Natural killer cell (primary cell): ENCODE results near the gene TBCB. TPM values are rescaled to one million over a fixed set of nuclear protein-coding genes. Genes with fewer than 3 reads are reported as not detected.

ENCODE experiments used
- ATAC-seq, 3 donors: fragments of 150-1000 bp in 2 of 3; fragments of 200-7000 bp in 1 of 3; cut with Tn5 transposase; 1 replicate in 1 of 3; 2 replicates in 2 of 3; pipeline ENCODE4 v1.10.0; 2021; ENCODE audit warnings: mild to moderate bottlenecking in 2 of 3, moderate library complexity in 2 of 3
- DNase-seq, 2 donors: peaks; one replicate each; pipeline versions ENCODE4 v3.0.0 to v3.0.0-alpha.2; 2013 to 2021; ENCODE audit warnings: mixed read lengths in 1 of 2
- H3K27ac ChIP-seq: one replicate; pipeline ENCODE4 v1.5.1; 2013; ENCODE audit warnings: mild to moderate bottlenecking, low read length
- H3K27me3 ChIP-seq: one replicate; pipeline ENCODE4 v1.6.1; 2013; ENCODE audit warnings: low read length; ENCODE audit not compliant: control insufficient read depth, insufficient read depth
- H3K36me3 ChIP-seq: one replicate; pipeline ENCODE4 v1.6.1; 2013; ENCODE audit warnings: low read length; ENCODE audit not compliant: control insufficient read depth, insufficient read depth
- H3K4me1 ChIP-seq: one replicate; pipeline ENCODE4 v1.6.1; 2013; ENCODE audit warnings: low read length; ENCODE audit not compliant: control insufficient read depth, insufficient read depth
- H3K4me3 ChIP-seq: one replicate; pipeline ENCODE4 v1.5.1; 2013; ENCODE audit warnings: low read length
- H3K9me3 ChIP-seq: one replicate; pipeline ENCODE4 v1.6.1; 2013; ENCODE audit warnings: low read length; ENCODE audit not compliant: control insufficient read depth, insufficient read depth
- H3K27ac Mint-ChIP-seq, 2 donors: one replicate each; pipeline ENCODE4 v1.8.0; 2022; ENCODE audit warnings: mild to moderate bottlenecking in 2 of 2, mixed read lengths in 2 of 2, moderate library complexity in 1 of 2
- H3K27me3 Mint-ChIP-seq, 2 donors: one replicate each; pipeline ENCODE4 v1.8.0; 2022; ENCODE audit warnings: low read depth in 2 of 2, mixed read lengths in 2 of 2
- H3K36me3 Mint-ChIP-seq: one replicate; pipeline ENCODE4 v1.8.0; 2022; ENCODE audit warnings: mixed read lengths
- H3K4me1 Mint-ChIP-seq, 2 donors: one replicate each; pipeline ENCODE4 v1.8.0; 2022; ENCODE audit warnings: mixed read lengths in 2 of 2
- H3K4me3 Mint-ChIP-seq: one replicate; pipeline ENCODE4 v1.8.0; 2022; ENCODE audit warnings: mild to moderate bottlenecking, moderate library complexity, mixed read lengths
- H3K9me3 Mint-ChIP-seq, 2 donors: one replicate each; pipeline ENCODE4 v1.8.0; 2022; ENCODE audit warnings: mixed read lengths in 2 of 2
- WGBS: methylation state at CpG from one replicate; pipeline ENCODE4 v1.1.7; 2013; ENCODE audit warnings: missing lambda C conversion rate; ENCODE audit not compliant: insufficient coverage; 5-methylcytosine and 5-hydroxymethylcytosine counted together
- intact Hi-C: fragments of 100-400 bp; cut with micrococcal nuclease; formaldehyde crosslinking; loops from one replicate; pipeline ENCODE4 v1.14.2; 2022
- total RNA-seq, 4 donors: library from RNA; stranded (reverse); fragments of 120-200 nt in 1 of 4; gene quantifications; one replicate each; pipeline versions ENCODE4 v1.2.3 to v1.2.4, GENCODE V29; 2013 to 2022
- TF ChIP-seq, protein P1 (sequence below): fragments of 200-600 bp; IDR thresholded peaks from one replicate; pipeline ENCODE4 v1.8.0; 2022; ENCODE audit warnings: antibody characterized with exemption

TBCB gene
- total RNA-seq, 3 donors from 2014 or later (not counting 1 experiment from before 2014, with no cell fraction given) = 153 to 180 (median 175) TPM

- H3K4me3 Mint-ChIP-seq = peak overlapping the region; percentile 90
- DNase-seq (peak in 1 of 2 donors; percentile 43), ATAC-seq (no peak)
- no peaks in the 10 kb centered on the region for H3K9me3 Mint-ChIP-seq
- Histone ChIP-seq H3K27me3 (no peaks in the 10 kb centered on the region), H3K4me1 (peaks cover 29% of the 10 kb centered on the region), H3K4me3 (peak overlapping the region; percentile 78), H3K36me3 (peaks cover 27% of the 10 kb centered on the region), H3K27ac (peak overlapping the region; percentile 93), H3K9me3 (no peaks in the 10 kb centered on the region)
- H3K36me3 Mint-ChIP-seq = no peaks in the 10 kb centered on the region
- peaks cover 31 to 51% of the 10 kb centered on the region in 2 donors for H3K4me1 Mint-ChIP-seq
- H3K27ac Mint-ChIP-seq = peak overlapping the region; percentile 95 to 99
- TF ChIP-seq, protein P1, sequence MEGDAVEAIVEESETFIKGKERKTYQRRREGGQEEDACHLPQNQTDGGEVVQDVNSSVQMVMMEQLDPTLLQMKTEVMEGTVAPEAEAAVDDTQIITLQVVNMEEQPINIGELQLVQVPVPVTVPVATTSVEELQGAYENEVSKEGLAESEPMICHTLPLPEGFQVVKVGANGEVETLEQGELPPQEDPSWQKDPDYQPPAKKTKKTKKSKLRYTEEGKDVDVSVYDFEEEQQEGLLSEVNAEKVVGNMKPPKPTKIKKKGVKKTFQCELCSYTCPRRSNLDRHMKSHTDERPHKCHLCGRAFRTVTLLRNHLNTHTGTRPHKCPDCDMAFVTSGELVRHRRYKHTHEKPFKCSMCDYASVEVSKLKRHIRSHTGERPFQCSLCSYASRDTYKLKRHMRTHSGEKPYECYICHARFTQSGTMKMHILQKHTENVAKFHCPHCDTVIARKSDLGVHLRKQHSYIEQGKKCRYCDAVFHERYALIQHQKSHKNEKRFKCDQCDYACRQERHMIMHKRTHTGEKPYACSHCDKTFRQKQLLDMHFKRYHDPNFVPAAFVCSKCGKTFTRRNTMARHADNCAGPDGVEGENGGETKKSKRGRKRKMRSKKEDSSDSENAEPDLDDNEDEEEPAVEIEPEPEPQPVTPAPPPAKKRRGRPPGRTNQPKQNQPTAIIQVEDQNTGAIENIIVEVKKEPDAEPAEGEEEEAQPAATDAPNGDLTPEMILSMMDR = no peak
- 16% methylated on average over 48 of the region's 48 CpGs for WGBS
- intact Hi-C loops = loop anchor here (10.0 kb wide), 1 partner anchor 119 kb away; the partner anchor contains the start of gene SDHAF1
- H3K27me3 Mint-ChIP-seq = no peaks in the 10 kb centered on the region
Measured at GRCh38 chr19:36113894-36114720, 1.2 kb upstream of the TBCB start.

DNA sequence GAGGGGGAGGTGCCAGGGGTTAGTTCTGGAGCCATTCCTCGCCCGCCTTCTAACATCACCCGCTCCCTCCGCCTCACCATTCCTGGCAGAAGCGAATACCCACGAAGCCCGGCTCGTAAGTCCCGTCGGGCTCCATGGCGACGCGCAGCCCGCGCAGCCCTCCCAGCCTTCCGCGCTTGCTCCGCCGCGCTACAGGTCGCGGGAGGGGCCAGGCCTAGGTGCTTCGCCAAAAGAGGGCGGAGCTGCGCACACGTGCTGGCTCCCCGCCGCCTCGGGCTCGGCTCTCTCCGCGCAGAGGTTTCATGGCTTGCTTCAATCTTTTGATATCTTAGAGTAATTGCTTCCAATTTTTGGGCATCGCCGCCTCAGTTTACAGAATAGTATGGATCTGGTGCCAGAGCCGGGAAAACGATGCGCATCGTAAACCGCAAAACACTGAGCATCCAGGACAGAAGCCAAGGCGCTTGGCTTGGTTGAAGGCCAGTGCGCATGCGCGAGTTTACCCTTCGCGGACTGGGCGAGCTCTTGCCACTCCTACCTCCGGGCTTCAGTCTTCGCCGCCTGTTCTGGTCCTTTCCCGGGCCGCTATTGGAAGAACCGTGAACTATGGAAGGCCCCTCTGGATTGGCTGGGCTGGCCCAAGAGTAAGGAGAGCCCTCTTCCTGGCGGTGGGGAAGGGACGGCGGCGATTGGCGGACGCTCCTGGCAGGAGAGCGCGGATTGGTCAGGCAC is 381 bp upstream of the TBCB start, which contains the start of gene POLR2I:
TSS of gene POLR2I (minus strand) at position 155 of the 732 bp plus-strand sequence. CDS start at position 136, 19 bp downstream.
- DNase-seq (peak; percentile 96 to 99), ATAC-seq (peak; percentile 78 to 92 (median 84))
- Histone ChIP-seq H3K27ac (peak within 1 kb of the TSS; percentile 93), H3K4me1 (peaks cover 29% of the 10 kb centered on the region), H3K27me3 (no peaks in the 10 kb centered on the region), H3K4me3 (peak within 1 kb of the TSS; percentile 78), H3K9me3 (no peaks in the 10 kb centered on the region), H3K36me3 (peaks cover 32% of the 10 kb centered on the region)
- TF ChIP-seq, protein P1 = no peak
- Mint-ChIP-seq H3K4me3 (peak within 1 kb of the TSS; percentile 90), H3K27ac (peak within 1 kb of the TSS; percentile 95 to 99), H3K4me1 (peaks cover 32 to 53% of the 10 kb centered on the region in 2 donors), H3K9me3 (no peaks in the 10 kb centered on the region), H3K27me3 (no peaks in the 10 kb centered on the region), H3K36me3 (no peaks in the 10 kb centered on the region)
- intact Hi-C loops = loop anchor here (1.0 to 10.0 kb wide), 6 partner anchors 12 to 368 kb away; partner anchors contain the start of genes LIN37, PSENEN, SDHAF1 and THAP8
- WGBS = under 1% methylated on average over 60 of the region's 60 CpGs

- H3K4me1 ChIP-seq = peaks cover 29% of the 10 kb centered on the region
- no peak for ATAC-seq
- peak overlapping the region; percentile 95 to 99 for H3K27ac Mint-ChIP-seq
- peak overlapping the region; percentile 90 for H3K4me3 Mint-ChIP-seq
- intact Hi-C loops = loop anchor here (5.0 to 10.0 kb wide), 2 partner anchors 121 to 369 kb away; partner anchors contain the start of genes LIN37, PSENEN, SDHAF1 and U2AF1L4
- H3K27ac ChIP-seq = peak overlapping the region; percentile 93
- H3K36me3 Mint-ChIP-seq = no peaks in the 10 kb centered on the region
- peaks cover 39% of the 10 kb centered on the region for H3K36me3 ChIP-seq
- H3K27me3 Mint-ChIP-seq = no peaks in the 10 kb centered on the region
- H3K4me3 ChIP-seq = no peak overlapping the region
- no peak for DNase-seq
- TF ChIP-seq, protein P1 = no peak
- WGBS = 100% methylated on average over 1 of the region's 1 CpG
- no peaks in the 10 kb centered on the region for H3K9me3 Mint-ChIP-seq
- H3K27me3 ChIP-seq = no peaks in the 10 kb centered on the region
- no peaks in the 10 kb centered on the region for H3K9me3 ChIP-seq
- peaks cover 36 to 65% of the 10 kb centered on the region in 2 donors for H3K4me1 Mint-ChIP-seq
Measured at GRCh38 chr19:36116344-36116637, 1.0 kb downstream of the TBCB start.
